ENCODE results near the gene TTLL8.

- no peak for TF ChIP-seq POLR2A (IDR thresholded peaks at IDR 0.05)
- no peak for TF ChIP-seq CTCF (IDR thresholded peaks at IDR 0.05)
These were observed 10.0 kb upstream of the TTLL8 start for GRCh38 chr22:50068096-50068495.

All from lower leg skin (tissue), 3 donors.